HepG2 (cell line): ENCODE results near the gene DRC7. TPM values are rescaled to one million over a fixed set of nuclear protein-coding genes. Genes with fewer than 3 reads are reported as not detected.

Source experiments
- CREB1 ChIP-seq, 2 experiments: fragments of 450-650 bp in 1 of 2; IDR thresholded peaks; 2 replicates each; pipeline ENCODE4 v1.6.1; 2016 to 2017; ENCODE audit warnings: control low read depth in 1 of 2, mild to moderate bottlenecking in 1 of 2, missing compliant biosample characterization in 1 of 2, missing genetic modification characterization in 1 of 2
- DNMT1 ChIP-seq: sonication (generic); formaldehyde crosslinking; IDR thresholded peaks from 2 replicates; pipeline ENCODE4 v1.5.1; 2020; ENCODE audit warnings: mild to moderate bottlenecking, missing genetic modification reagents
- EED ChIP-seq: sonication (generic); formaldehyde crosslinking; IDR thresholded peaks from 2 replicates; pipeline ENCODE4 v1.5.0; 2020; ENCODE audit warnings: mild to moderate bottlenecking, missing genetic modification reagents
- KLF13 ChIP-seq: sonication (generic); formaldehyde crosslinking; IDR thresholded peaks from 2 replicates; pipeline ENCODE4 v1.4.0; 2020; ENCODE audit warnings: mild to moderate bottlenecking, missing genetic modification reagents
- NONO ChIP-seq, 2 experiments: fragments of 450-650 bp in 1 of 2; sonication (generic) in 1 of 2; formaldehyde crosslinking in 1 of 2; IDR thresholded peaks in 1 of 2; conservative IDR thresholded peaks in 1 of 2; 2 replicates each; pipeline versions ENCODE4 v1.6.1 to v1.8.0; 2017 to 2022; ENCODE audit warnings: mild to moderate bottlenecking in 1 of 2, missing genetic modification reagents in 1 of 2, moderate library complexity in 1 of 2
- RXRB ChIP-seq: IDR thresholded peaks from 2 replicates; pipeline ENCODE4 v1.6.1; 2016; ENCODE audit warnings: borderline replicate concordance, missing genetic modification reagents, missing compliant biosample characterization
- SAP130 ChIP-seq: IDR thresholded peaks from 2 replicates; pipeline ENCODE4 v1.6.1; 2016; ENCODE audit warnings: low read depth
- U2AF1 ChIP-seq: fragments of 200-400 bp; formaldehyde crosslinking; optimal IDR thresholded peaks from 2 replicates; pipeline ENCODE3; 2017; ENCODE audit warnings: mild to moderate bottlenecking, low read depth, low read length
- ZBTB42 ChIP-seq: sonication (generic); formaldehyde crosslinking; IDR thresholded peaks from 2 replicates; pipeline ENCODE4 v1.5.0; 2020; ENCODE audit warnings: mild to moderate bottlenecking, missing genetic modification reagents
- ZFP90 ChIP-seq: sonication (generic); formaldehyde crosslinking; IDR thresholded peaks from 2 replicates; pipeline ENCODE4 v1.8.0; 2022; ENCODE audit warnings: missing genetic modification reagents, mild to moderate bottlenecking, inconsistent platforms, borderline replicate concordance
- ZNF773 ChIP-seq: sonication (generic); formaldehyde crosslinking; IDR thresholded peaks from 2 replicates; pipeline ENCODE4 v1.4.0; 2020; ENCODE audit warnings: missing genetic modification reagents, borderline replicate concordance
- polyA plus RNA-seq, 8 experiments: library from polyadenylated mRNA; depleted of rRNA in 3 of 8; stranded (reverse) in 7 of 8; unstranded in 1 of 8; fragments of >200 nt; fragmentation: Illumina TruSeq in 4 of 8; extraction: Trizol in 4 of 8; gene quantifications; 2 replicates each; pipeline versions ENCODE4 v1.2.1 to v1.2.3, GENCODE V29; 2011 to 2016; ENCODE audit warnings: low read depth in 4 of 8, missing spikeins in 1 of 8, mixed read lengths in 1 of 8; ENCODE audit not compliant: insufficient read depth in 1 of 8
- total RNA-seq, 5 experiments: library from RNA; depleted of rRNA; stranded (reverse); fragments of >200 nt; fragmentation: Illumina TruSeq; extraction: Trizol; gene quantifications; 2 replicates each; pipeline ENCODE4 v1.2.3, GENCODE V29; 2016; ENCODE audit warnings: low read depth in 1 of 5
- TF ChIP-seq, protein P1 (sequence below): sonication (generic); formaldehyde crosslinking; IDR thresholded peaks from 2 replicates; pipeline ENCODE4 v1.5.0; 2020; ENCODE audit warnings: mild to moderate bottlenecking, missing genetic modification reagents, moderate library complexity
- TF ChIP-seq, protein P2 (sequence below): sonication (generic); formaldehyde crosslinking; IDR thresholded peaks from 2 replicates; pipeline ENCODE4 v1.5.0; 2020; ENCODE audit warnings: missing genetic modification reagents

Gene DRC7
- total and polyA plus RNA-seq, 2 of the 13 experiments (the other 11 are each of a cell fraction or from before 2014, with no cell fraction given) = 2.7 to 3.4 TPM

DNA sequence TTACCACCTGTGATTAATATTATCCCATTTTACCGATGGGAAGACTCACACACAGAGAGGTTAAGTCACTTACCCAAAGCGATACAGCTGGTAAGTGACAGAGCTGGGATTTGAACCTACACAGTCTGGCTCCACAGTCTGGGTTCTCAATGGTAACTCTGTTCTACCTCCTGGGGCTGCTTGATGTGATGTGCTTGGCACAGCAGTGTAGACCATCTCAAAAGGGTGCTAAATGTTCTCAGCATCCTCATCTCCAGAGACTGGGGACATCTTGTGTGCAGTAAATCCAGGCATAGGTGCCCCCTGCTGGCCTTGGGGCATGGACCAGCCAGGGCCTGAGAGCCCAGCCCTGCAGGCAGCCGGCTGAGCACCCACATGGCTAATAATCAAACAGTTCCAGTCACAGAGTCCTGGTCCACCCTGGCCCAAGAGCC lies 25.6 kb downstream of the DRC7 start (continued):
- TF ChIP-seq ZNF773 = no peak
- TF ChIP-seq SAP130 = peak; percentile 53
- no peak for TF ChIP-seq KLF13 (CRISPR knock-in tag)
- TF ChIP-seq ZFP90 = no peak
- TF ChIP-seq NONO (IDR thresholded peaks at IDR 0.05) = no peak
- TF ChIP-seq NONO (CRISPR knock-in tag; conservative IDR thresholded peaks at IDR 0.05) = peak; percentile 28; the same call in 1 of the 2 replicates
- peak; percentile 40; the same call in 1 of the 2 replicates for TF ChIP-seq RXRB (CRISPR knock-in tag)
- no peak for TF ChIP-seq CREB1 (IDR thresholded peaks at IDR 0.05)
- TF ChIP-seq CREB1 (CRISPR knock-in tag; IDR thresholded peaks at IDR 0.05) = no peak
- TF ChIP-seq DNMT1 (CRISPR knock-in tag) = no peak
- TF ChIP-seq ZBTB42 (CRISPR knock-in tag) = no peak
- TF ChIP-seq, protein P1, sequence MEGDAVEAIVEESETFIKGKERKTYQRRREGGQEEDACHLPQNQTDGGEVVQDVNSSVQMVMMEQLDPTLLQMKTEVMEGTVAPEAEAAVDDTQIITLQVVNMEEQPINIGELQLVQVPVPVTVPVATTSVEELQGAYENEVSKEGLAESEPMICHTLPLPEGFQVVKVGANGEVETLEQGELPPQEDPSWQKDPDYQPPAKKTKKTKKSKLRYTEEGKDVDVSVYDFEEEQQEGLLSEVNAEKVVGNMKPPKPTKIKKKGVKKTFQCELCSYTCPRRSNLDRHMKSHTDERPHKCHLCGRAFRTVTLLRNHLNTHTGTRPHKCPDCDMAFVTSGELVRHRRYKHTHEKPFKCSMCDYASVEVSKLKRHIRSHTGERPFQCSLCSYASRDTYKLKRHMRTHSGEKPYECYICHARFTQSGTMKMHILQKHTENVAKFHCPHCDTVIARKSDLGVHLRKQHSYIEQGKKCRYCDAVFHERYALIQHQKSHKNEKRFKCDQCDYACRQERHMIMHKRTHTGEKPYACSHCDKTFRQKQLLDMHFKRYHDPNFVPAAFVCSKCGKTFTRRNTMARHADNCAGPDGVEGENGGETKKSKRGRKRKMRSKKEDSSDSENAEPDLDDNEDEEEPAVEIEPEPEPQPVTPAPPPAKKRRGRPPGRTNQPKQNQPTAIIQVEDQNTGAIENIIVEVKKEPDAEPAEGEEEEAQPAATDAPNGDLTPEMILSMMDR (CRISPR knock-in tag) = peak; percentile 98
- TF ChIP-seq, protein P2, sequence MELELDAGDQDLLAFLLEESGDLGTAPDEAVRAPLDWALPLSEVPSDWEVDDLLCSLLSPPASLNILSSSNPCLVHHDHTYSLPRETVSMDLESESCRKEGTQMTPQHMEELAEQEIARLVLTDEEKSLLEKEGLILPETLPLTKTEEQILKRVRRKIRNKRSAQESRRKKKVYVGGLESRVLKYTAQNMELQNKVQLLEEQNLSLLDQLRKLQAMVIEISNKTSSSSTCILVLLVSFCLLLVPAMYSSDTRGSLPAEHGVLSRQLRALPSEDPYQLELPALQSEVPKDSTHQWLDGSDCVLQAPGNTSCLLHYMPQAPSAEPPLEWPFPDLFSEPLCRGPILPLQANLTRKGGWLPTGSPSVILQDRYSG (CRISPR knock-in tag) = no peak
- TF ChIP-seq U2AF1 = no peak
- no peak for TF ChIP-seq EED (CRISPR knock-in tag)
